Vagina (tissue), 2 donors: ENCODE data around the gene ADGRB2.

ENCODE experiments used
- CTCF ChIP-seq, 3 experiments: fragments of 450-650 bp in 2 of 3; fragments of 200-600 bp in 1 of 3; sonication (generic) in 1 of 3; IDR thresholded peaks; one replicate each; pipeline ENCODE4 v1.5.1; 2017 to 2019; ENCODE audit warnings: antibody characterized with exemption in 3 of 3, mild to moderate bottlenecking in 2 of 3, moderate library complexity in 2 of 3
- POLR2A ChIP-seq, 2 donors: fragments of 450-650 bp; IDR thresholded peaks; one replicate each; pipeline ENCODE4 v1.6.1; 2017; ENCODE audit warnings: antibody characterized with exemption in 2 of 2, mild to moderate bottlenecking in 2 of 2, moderate library complexity in 2 of 2
- POLR2AphosphoS5 ChIP-seq, 2 donors: sonication (generic); formaldehyde crosslinking; IDR thresholded peaks; one replicate each; pipeline ENCODE4 v1.9.0; 2017; ENCODE audit warnings: antibody characterized with exemption in 2 of 2, mild to moderate bottlenecking in 2 of 2, low read depth in 1 of 2; ENCODE audit not compliant: insufficient read depth in 1 of 2

DNA sequence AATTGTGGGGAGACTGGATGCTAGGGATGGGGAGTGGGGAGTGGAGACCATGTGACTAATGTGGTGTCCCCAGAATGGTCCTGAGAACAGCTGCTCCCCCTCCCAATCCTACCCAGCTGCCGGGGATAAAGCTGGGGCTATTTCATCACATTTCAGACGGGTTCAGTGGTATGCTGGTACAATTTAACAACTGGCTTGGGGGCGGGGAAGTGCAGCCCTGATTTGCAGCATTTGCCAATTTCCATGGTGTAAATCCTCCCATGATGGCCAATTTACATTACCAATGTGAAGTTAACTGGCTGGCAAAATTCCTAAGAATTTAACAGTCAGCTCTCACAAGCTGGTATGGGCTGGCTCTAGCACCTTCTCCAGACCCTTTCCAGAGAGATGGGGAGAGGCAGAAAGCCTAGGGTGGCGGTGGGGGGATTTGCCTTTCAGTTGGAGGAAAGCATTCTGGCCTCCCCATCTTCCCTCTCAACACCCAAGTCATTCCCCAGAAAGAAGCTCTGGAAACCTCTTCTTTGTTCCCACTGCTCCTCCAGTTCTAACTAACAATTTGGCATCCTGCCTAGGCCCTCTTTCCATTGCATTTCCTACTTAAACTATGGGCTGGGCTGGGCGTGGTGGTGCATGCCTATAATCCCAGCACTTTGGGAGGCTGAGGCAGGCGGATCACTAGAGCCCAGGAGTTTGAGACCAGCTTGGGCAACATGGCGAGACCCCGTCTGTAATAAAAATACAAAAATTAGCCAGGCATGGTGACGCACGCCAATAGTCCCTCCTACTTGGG is 11.3 kb upstream of the ADGRB2 start:
- TF ChIP-seq CTCF (IDR thresholded peaks at IDR 0.05) (no peak), POLR2A (IDR thresholded peaks at IDR 0.05) (no peak), POLR2AphosphoS5 (IDR thresholded peaks at IDR 0.05; ENCODE audit: insufficient read depth in 1 of 2, low read depth in 1 of 2) (no peak)
